Hepatocyte (in vitro differentiated cells): ENCODE data around the gene CREG1.

Source experiments
- EZH2 ChIP-seq: fragments of 200-600 bp; sonication (generic); IDR thresholded peaks from 2 replicates; pipeline ENCODE4 v1.6.1; 2016; ENCODE audit warnings: antibody characterized with exemption, mild to moderate bottlenecking, borderline replicate concordance
- TF ChIP-seq, protein P1 (sequence below): fragments of 200-600 bp; sonication (generic); IDR thresholded peaks from 2 replicates; pipeline ENCODE4 v1.5.1; 2016; ENCODE audit warnings: antibody characterized with exemption, mild to moderate bottlenecking; ENCODE audit not compliant: poor library complexity

DNA sequence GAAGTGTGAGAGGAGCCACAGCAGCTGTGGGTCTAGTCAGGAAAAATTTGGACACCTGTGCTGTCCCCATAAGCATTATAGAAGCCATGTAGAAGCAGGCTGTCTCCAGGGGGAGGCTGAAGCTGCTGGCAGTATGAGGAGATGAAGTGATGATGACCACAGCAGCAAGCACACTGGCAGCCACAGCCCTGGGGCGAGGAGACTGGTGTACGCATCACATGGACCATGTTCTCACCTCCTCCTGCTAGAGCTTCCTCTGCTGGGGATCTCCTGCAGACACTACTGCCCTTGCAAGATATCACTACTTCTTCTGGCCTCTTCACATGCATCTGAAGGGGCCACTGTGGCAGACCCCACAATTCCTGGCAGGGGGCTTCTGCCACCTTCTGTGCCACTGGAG lies 33.8 kb upstream of the CREG1 start:
- TF ChIP-seq EZH2 = no peak
- TF ChIP-seq, protein P1, sequence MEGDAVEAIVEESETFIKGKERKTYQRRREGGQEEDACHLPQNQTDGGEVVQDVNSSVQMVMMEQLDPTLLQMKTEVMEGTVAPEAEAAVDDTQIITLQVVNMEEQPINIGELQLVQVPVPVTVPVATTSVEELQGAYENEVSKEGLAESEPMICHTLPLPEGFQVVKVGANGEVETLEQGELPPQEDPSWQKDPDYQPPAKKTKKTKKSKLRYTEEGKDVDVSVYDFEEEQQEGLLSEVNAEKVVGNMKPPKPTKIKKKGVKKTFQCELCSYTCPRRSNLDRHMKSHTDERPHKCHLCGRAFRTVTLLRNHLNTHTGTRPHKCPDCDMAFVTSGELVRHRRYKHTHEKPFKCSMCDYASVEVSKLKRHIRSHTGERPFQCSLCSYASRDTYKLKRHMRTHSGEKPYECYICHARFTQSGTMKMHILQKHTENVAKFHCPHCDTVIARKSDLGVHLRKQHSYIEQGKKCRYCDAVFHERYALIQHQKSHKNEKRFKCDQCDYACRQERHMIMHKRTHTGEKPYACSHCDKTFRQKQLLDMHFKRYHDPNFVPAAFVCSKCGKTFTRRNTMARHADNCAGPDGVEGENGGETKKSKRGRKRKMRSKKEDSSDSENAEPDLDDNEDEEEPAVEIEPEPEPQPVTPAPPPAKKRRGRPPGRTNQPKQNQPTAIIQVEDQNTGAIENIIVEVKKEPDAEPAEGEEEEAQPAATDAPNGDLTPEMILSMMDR = no peak
